Measurements from ENCODE around the gene DNAI1.

DNAI1 gene

GRCh38 chr9:34491596-34491995 lies 33.0 kb downstream of the DNAI1 start:
- DNase-seq, result no peak

- DNase-seq, result no peak
Observed at GRCh38 chr9:34492051-34492450, 33.4 kb downstream of the DNAI1 start.

GRCh38 chr9:34493972-34494535 lies 35.4 kb downstream of the DNAI1 start:
- peak; percentile 6 to 10 for DNase-seq

- no peak for DNase-seq
Observed at GRCh38 chr9:34496149-34496712, 37.6 kb downstream of the DNAI1 start.

GRCh38 chr9:34498553-34498952 lies 39.9 kb downstream of the DNAI1 start:
- DNase-seq, result no peak

GRCh38 chr9:34499076-34499475 lies 40.5 kb downstream of the DNAI1 start:
- DNase-seq, result no peak

GRCh38 chr9:34500623-34501267 lies 42.1 kb downstream of the DNAI1 start:
- peak; percentile 84 to 86 for DNase-seq

- no peak for DNase-seq
Observed at GRCh38 chr9:34501372-34501771, 42.8 kb downstream of the DNAI1 start.

- no peak for DNase-seq
Observed at GRCh38 chr9:34501889-34502425, 43.4 kb downstream of the DNAI1 start.

- no peak for DNase-seq
Observed at GRCh38 chr9:34502471-34502870, 43.9 kb downstream of the DNAI1 start.

- no peak for DNase-seq
Observed at GRCh38 chr9:34502891-34503290, 44.3 kb downstream of the DNAI1 start.

- DNase-seq, result no peak
Observed at GRCh38 chr9:34503406-34503805, 44.8 kb downstream of the DNAI1 start.

- no peak for DNase-seq
Observed at GRCh38 chr9:34505370-34506120, 46.9 kb downstream of the DNAI1 start.

- DNase-seq, result no peak
Observed at GRCh38 chr9:34506623-34507022, 48.0 kb downstream of the DNAI1 start.

GRCh38 chr9:34507556-34507955 lies 49.0 kb downstream of the DNAI1 start:
- DNase-seq, result no peak

- no peak for DNase-seq
Observed at GRCh38 chr9:34507966-34508365, 49.4 kb downstream of the DNAI1 start.

- DNase-seq, result no peak
Observed at GRCh38 chr9:34508463-34508862, 49.9 kb downstream of the DNAI1 start.

- DNase-seq, result no peak
Observed at GRCh38 chr9:34508951-34509350, 50.3 kb downstream of the DNAI1 start.

GRCh38 chr9:34510497-34511468 lies 52.2 kb downstream of the DNAI1 start:
- DNase-seq, result no peak

GRCh38 chr9:34512131-34513078 lies 53.8 kb downstream of the DNAI1 start:
- no peak for DNase-seq

GRCh38 chr9:34513567-34514214 lies 55.1 kb downstream of the DNAI1 start:
- no peak for DNase-seq

Measured in stimulated activated CD4-positive, alpha-beta T cell treated with anti-CD3 and anti-CD28 coated beads, Interleukin-2, amount 100 ng/mL, for 48 hours (primary cell).